ENCODE results near the gene KRTAP10-3. TPM values are rescaled to one million over a fixed set of nuclear protein-coding genes. Genes with fewer than 3 reads are reported as not detected.

KRTAP10-3 gene
- total RNA-seq, 1 experiment from 2014 or later = not detected

GRCh38 chr21:44514218-44514520 lies 44.4 kb downstream of the KRTAP10-3 start:
- Histone ChIP-seq H4K20me1 (ENCODE audit: insufficient read depth) (no peaks in the 10 kb centered on the region), H3K4me2 (ENCODE audit: low read length) (no peak overlapping the region), H3K4me3 (replicated peaks in 1 of 2; ENCODE audit: low read depth in 1 of 2, low read length in 2 of 2) (no peak overlapping the region), H3K4me1 (ENCODE audit: control insufficient read depth in 1 of 2, insufficient read depth in 2 of 2, low read length in 2 of 2) (peaks cover 12 to 28% of the 10 kb centered on the region in 2 experiments), H3K27me3 (ENCODE audit: insufficient read depth, low read length) (no peaks in the 10 kb centered on the region), H3K79me2 (ENCODE audit: insufficient read depth, low read length) (peaks cover 12% of the 10 kb centered on the region; the same call in 1 of the 2 replicates), H3K36me3 (ENCODE audit: control insufficient read depth in 1 of 2, insufficient read depth in 2 of 2, low read length in 2 of 2) (no peaks in the 10 kb centered on the region), H3K27ac (ENCODE audit: low read depth, low read length) (no peak overlapping the region), H3K9ac (ENCODE audit: low read length) (no peak overlapping the region), H3K9me2 (ENCODE audit: insufficient read depth) (no peaks in the 10 kb centered on the region), H2AFZ (ENCODE audit: low read depth, low read length, poor library complexity, severe bottlenecking) (no peak overlapping the region), H3K9me3 (ENCODE audit: control insufficient read depth in 1 of 2, insufficient read depth in 1 of 2, low read depth in 1 of 2, low read length in 2 of 2) (no peaks in the 10 kb centered on the region)
- DNase-seq (ENCODE audit: low read depth, low spot score) (no peak), ATAC-seq (no peak)
- POLR2A ChIA-PET = no interaction called here
- CTCF ChIA-PET = no interaction called here
- RAD21 ChIA-PET (ENCODE audit: low non-redundant PET in 1 of 2, low total read pairs in 2 of 2, uncharacterized antibody in 2 of 2, unreplicated experiment in 2 of 2) = no interaction called here
- BruUV-seq (replicated peaks) = no TSS peak
- intact Hi-C loops (cut with micrococcal nuclease) = loop anchor here (10.0 kb wide), 1 partner anchor 621 kb away; no protein-coding TSS in a partner anchor
- TF ChIP-seq, protein P1, sequence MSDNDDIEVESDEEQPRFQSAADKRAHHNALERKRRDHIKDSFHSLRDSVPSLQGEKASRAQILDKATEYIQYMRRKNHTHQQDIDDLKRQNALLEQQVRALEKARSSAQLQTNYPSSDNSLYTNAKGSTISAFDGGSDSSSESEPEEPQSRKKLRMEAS (IDR thresholded peaks at IDR 0.05) = no peak
- TF ChIP-seq RAD21 (IDR thresholded peaks at IDR 0.05; ENCODE audit: low read depth) (no peak), ZNF274 (IDR thresholded peaks at IDR 0.05; ENCODE audit: low read depth, low read length) (no peak), POLR2AphosphoS5 (IDR thresholded peaks at IDR 0.05; ENCODE audit: low read depth, low read length) (no peak), CEBPB (IDR thresholded peaks at IDR 0.05; ENCODE audit: low read depth) (no peak), SRF (IDR thresholded peaks at IDR 0.05; ENCODE audit: low read depth) (no peak), YY1 (IDR thresholded peaks at IDR 0.05; ENCODE audit: extremely low read depth, insufficient replicate concordance, low read depth, low read length) (no peak), SP1 (IDR thresholded peaks at IDR 0.05; ENCODE audit: low read depth) (no peak), ATF3 (IDR thresholded peaks at IDR 0.05) (no peak), EZH2phosphoT487 (IDR thresholded peaks at IDR 0.05; ENCODE audit: borderline replicate concordance) (no peak), CBX3 (IDR thresholded peaks at IDR 0.05; ENCODE audit: low read depth) (no peak)
- TF ChIP-seq, protein P2, sequence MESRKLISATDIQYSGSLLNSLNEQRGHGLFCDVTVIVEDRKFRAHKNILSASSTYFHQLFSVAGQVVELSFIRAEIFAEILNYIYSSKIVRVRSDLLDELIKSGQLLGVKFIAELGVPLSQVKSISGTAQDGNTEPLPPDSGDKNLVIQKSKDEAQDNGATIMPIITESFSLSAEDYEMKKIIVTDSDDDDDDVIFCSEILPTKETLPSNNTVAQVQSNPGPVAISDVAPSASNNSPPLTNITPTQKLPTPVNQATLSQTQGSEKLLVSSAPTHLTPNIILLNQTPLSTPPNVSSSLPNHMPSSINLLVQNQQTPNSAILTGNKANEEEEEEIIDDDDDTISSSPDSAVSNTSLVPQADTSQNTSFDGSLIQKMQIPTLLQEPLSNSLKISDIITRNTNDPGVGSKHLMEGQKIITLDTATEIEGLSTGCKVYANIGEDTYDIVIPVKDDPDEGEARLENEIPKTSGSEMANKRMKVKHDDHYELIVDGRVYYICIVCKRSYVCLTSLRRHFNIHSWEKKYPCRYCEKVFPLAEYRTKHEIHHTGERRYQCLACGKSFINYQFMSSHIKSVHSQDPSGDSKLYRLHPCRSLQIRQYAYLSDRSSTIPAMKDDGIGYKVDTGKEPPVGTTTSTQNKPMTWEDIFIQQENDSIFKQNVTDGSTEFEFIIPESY (IDR thresholded peaks at IDR 0.05; ENCODE audit: extremely low read depth, insufficient replicate concordance, low read length) = no peak
